GM23338 (cell line): ENCODE measurements around the gene AGAP2.

ENCODE experiments used
- CREB1 ChIP-seq: fragments of 250-450 bp; sonication (Bioruptor Pico); IDR thresholded peaks from 2 replicates; pipeline ENCODE4 v1.5.0; 2020; ENCODE audit warnings: low read depth, mild to moderate bottlenecking, moderate library complexity
- EZH2 ChIP-seq: fragments of 200-600 bp; sonication (generic); IDR thresholded peaks from one replicate; pipeline ENCODE4 v1.8.0; 2017; ENCODE audit warnings: antibody characterized with exemption, mild to moderate bottlenecking, low read depth; ENCODE audit not compliant: unreplicated experiment
- NANOG ChIP-seq: IDR thresholded peaks from 2 replicates; pipeline ENCODE4 v1.6.1; 2016; ENCODE audit warnings: antibody characterized with exemption, borderline replicate concordance
- POLR2AphosphoS5 ChIP-seq: IDR thresholded peaks from 2 replicates; pipeline ENCODE4 v1.6.1; 2016; ENCODE audit warnings: antibody characterized with exemption, low read depth
- TF ChIP-seq, protein P1 (sequence below), 2 experiments: fragments of 200-600 bp in 1 of 2; sonication (generic) in 1 of 2; conservative IDR thresholded peaks; 2 replicates each; pipeline versions ENCODE4 v1.5.1 to v1.6.1; 2016 to 2017; ENCODE audit warnings: antibody characterized with exemption in 2 of 2, low read depth in 2 of 2, mild to moderate bottlenecking in 2 of 2, moderate library complexity in 1 of 2
- TF ChIP-seq, protein P2 (sequence below): IDR thresholded peaks from one replicate; pipeline ENCODE4 v1.6.1; 2018; ENCODE audit warnings: antibody characterized with exemption; ENCODE audit not compliant: unreplicated experiment
- TF ChIP-seq, protein P3 (sequence below): IDR thresholded peaks from 2 replicates; pipeline ENCODE4 v1.6.1; 2016; ENCODE audit warnings: antibody characterized with exemption

DNA sequence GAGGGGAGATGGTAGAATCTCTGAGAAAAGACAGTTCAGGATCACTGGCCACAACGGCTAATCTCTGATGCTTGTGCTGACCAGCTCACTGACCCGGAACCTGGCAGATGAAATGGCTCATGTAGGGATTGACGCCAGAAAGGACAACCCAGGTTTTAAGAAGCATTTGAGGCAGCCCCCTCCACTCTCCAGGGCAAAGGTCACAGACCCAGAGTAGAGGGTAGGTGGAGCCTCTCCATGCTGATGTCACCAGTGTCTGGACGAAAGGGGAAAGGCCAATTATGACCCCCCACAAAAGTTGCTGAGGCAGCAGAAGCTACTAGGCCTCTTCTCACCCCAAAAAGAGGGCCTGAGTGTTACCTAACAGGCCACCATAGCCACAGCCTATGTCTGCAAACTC is 32.2 kb upstream of the AGAP2 start:
- TF ChIP-seq, protein P1, sequence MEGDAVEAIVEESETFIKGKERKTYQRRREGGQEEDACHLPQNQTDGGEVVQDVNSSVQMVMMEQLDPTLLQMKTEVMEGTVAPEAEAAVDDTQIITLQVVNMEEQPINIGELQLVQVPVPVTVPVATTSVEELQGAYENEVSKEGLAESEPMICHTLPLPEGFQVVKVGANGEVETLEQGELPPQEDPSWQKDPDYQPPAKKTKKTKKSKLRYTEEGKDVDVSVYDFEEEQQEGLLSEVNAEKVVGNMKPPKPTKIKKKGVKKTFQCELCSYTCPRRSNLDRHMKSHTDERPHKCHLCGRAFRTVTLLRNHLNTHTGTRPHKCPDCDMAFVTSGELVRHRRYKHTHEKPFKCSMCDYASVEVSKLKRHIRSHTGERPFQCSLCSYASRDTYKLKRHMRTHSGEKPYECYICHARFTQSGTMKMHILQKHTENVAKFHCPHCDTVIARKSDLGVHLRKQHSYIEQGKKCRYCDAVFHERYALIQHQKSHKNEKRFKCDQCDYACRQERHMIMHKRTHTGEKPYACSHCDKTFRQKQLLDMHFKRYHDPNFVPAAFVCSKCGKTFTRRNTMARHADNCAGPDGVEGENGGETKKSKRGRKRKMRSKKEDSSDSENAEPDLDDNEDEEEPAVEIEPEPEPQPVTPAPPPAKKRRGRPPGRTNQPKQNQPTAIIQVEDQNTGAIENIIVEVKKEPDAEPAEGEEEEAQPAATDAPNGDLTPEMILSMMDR (conservative IDR thresholded peaks at IDR 0.05; ENCODE audit: low read depth in 2 of 2), result no peak
- TF ChIP-seq, protein P2, sequence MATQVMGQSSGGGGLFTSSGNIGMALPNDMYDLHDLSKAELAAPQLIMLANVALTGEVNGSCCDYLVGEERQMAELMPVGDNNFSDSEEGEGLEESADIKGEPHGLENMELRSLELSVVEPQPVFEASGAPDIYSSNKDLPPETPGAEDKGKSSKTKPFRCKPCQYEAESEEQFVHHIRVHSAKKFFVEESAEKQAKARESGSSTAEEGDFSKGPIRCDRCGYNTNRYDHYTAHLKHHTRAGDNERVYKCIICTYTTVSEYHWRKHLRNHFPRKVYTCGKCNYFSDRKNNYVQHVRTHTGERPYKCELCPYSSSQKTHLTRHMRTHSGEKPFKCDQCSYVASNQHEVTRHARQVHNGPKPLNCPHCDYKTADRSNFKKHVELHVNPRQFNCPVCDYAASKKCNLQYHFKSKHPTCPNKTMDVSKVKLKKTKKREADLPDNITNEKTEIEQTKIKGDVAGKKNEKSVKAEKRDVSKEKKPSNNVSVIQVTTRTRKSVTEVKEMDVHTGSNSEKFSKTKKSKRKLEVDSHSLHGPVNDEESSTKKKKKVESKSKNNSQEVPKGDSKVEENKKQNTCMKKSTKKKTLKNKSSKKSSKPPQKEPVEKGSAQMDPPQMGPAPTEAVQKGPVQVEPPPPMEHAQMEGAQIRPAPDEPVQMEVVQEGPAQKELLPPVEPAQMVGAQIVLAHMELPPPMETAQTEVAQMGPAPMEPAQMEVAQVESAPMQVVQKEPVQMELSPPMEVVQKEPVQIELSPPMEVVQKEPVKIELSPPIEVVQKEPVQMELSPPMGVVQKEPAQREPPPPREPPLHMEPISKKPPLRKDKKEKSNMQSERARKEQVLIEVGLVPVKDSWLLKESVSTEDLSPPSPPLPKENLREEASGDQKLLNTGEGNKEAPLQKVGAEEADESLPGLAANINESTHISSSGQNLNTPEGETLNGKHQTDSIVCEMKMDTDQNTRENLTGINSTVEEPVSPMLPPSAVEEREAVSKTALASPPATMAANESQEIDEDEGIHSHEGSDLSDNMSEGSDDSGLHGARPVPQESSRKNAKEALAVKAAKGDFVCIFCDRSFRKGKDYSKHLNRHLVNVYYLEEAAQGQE, result no peak
- TF ChIP-seq CREB1 (CRISPR knock-in tag) (no peak), POLR2AphosphoS5 (no peak), NANOG (no peak), EZH2 (no peak)
- TF ChIP-seq, protein P3, sequence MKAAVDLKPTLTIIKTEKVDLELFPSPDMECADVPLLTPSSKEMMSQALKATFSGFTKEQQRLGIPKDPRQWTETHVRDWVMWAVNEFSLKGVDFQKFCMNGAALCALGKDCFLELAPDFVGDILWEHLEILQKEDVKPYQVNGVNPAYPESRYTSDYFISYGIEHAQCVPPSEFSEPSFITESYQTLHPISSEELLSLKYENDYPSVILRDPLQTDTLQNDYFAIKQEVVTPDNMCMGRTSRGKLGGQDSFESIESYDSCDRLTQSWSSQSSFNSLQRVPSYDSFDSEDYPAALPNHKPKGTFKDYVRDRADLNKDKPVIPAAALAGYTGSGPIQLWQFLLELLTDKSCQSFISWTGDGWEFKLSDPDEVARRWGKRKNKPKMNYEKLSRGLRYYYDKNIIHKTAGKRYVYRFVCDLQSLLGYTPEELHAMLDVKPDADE, result no peak
